HepG2 (cell line): Measurements from ENCODE around the gene EEF1AKMT3. TPM values are rescaled to one million over a fixed set of nuclear protein-coding genes. Genes with fewer than 3 reads are reported as not detected.

ENCODE experiments used
- BRF2 ChIP-seq: sonication (generic); formaldehyde crosslinking; IDR thresholded peaks from 2 replicates; pipeline ENCODE4 v1.8.1; 2022; ENCODE audit warnings: mild to moderate bottlenecking, missing genetic modification reagents
- CBX1 ChIP-seq: IDR thresholded peaks from one replicate; pipeline ENCODE4 v1.6.1; 2016; ENCODE audit warnings: antibody characterized with exemption, low read depth
- DZIP1 ChIP-seq: sonication (generic); formaldehyde crosslinking; IDR thresholded peaks from 2 replicates; pipeline ENCODE4 v1.5.0; 2020; ENCODE audit warnings: mild to moderate bottlenecking, missing genetic modification reagents
- ETV6 ChIP-seq: sonication (generic); formaldehyde crosslinking; conservative IDR thresholded peaks from 2 replicates; pipeline ENCODE4 v1.4.0; 2020; ENCODE audit warnings: missing genetic modification reagents
- FOXK1 ChIP-seq: sonication (generic); formaldehyde crosslinking; IDR thresholded peaks from 2 replicates; pipeline ENCODE4 v1.4.0; 2020; ENCODE audit warnings: low read depth, missing genetic modification reagents, borderline replicate concordance
- FOXO1 ChIP-seq: sonication (generic); formaldehyde crosslinking; IDR thresholded peaks from 2 replicates; pipeline ENCODE4 v1.4.0; 2020; ENCODE audit warnings: missing genetic modification reagents
- HDAC1 ChIP-seq: sonication (generic); formaldehyde crosslinking; IDR thresholded peaks from 2 replicates; pipeline ENCODE4 v1.5.1; 2020; ENCODE audit warnings: mild to moderate bottlenecking, missing genetic modification reagents
- MAFF ChIP-seq: IDR thresholded peaks from 2 replicates; pipeline ENCODE4 v1.6.1; 2011; ENCODE audit warnings: low read depth, low read length, improper control_type of control experiment
- NONO ChIP-seq, 2 experiments: fragments of 450-650 bp in 1 of 2; sonication (generic) in 1 of 2; formaldehyde crosslinking in 1 of 2; IDR thresholded peaks in 1 of 2; conservative IDR thresholded peaks in 1 of 2; 2 replicates each; pipeline versions ENCODE4 v1.6.1 to v1.8.0; 2017 to 2022; ENCODE audit warnings: mild to moderate bottlenecking in 1 of 2, missing genetic modification reagents in 1 of 2, moderate library complexity in 1 of 2
- PRPF4 ChIP-seq: fragments of 200-400 bp; formaldehyde crosslinking; IDR thresholded peaks from 2 replicates; pipeline ENCODE4 v1.6.1; 2016; ENCODE audit warnings: low read length, low read depth; ENCODE audit not compliant: poor library complexity, severe bottlenecking
- RNF219 ChIP-seq: sonication (generic); formaldehyde crosslinking; IDR thresholded peaks from 2 replicates; pipeline ENCODE4 v1.5.0; 2020; ENCODE audit warnings: mild to moderate bottlenecking, missing genetic modification reagents
- SALL1 ChIP-seq: sonication (generic); formaldehyde crosslinking; IDR thresholded peaks from 2 replicates; pipeline ENCODE4 v1.8.0; 2022; ENCODE audit warnings: mild to moderate bottlenecking, missing genetic modification reagents
- SNAI1 ChIP-seq: sonication (generic); formaldehyde crosslinking; IDR thresholded peaks from 2 replicates; pipeline ENCODE4 v1.5.0; 2020; ENCODE audit warnings: mild to moderate bottlenecking, missing genetic modification reagents, borderline replicate concordance
- ZNF253 ChIP-seq: sonication (generic); formaldehyde crosslinking; IDR thresholded peaks from 2 replicates; pipeline ENCODE4 v1.8.0; 2022; ENCODE audit warnings: mild to moderate bottlenecking, missing genetic modification reagents, borderline replicate concordance
- ZNF780A ChIP-seq: sonication (generic); formaldehyde crosslinking; IDR thresholded peaks from 2 replicates; pipeline ENCODE4 v1.8.0; 2022; ENCODE audit warnings: mild to moderate bottlenecking, missing genetic modification reagents, moderate library complexity
- ZNF788 ChIP-seq: sonication (generic); formaldehyde crosslinking; IDR thresholded peaks from 2 replicates; pipeline ENCODE4 v1.5.0; 2020; ENCODE audit warnings: mild to moderate bottlenecking, missing genetic modification reagents, borderline replicate concordance
- polyA plus RNA-seq, 8 experiments: library from polyadenylated mRNA; depleted of rRNA in 3 of 8; stranded (reverse) in 7 of 8; unstranded in 1 of 8; fragments of >200 nt; fragmentation: Illumina TruSeq in 4 of 8; extraction: Trizol in 4 of 8; gene quantifications; 2 replicates each; pipeline versions ENCODE4 v1.2.1 to v1.2.3, GENCODE V29; 2011 to 2016; ENCODE audit warnings: low read depth in 4 of 8, missing spikeins in 1 of 8, mixed read lengths in 1 of 8; ENCODE audit not compliant: insufficient read depth in 1 of 8
- total RNA-seq, 5 experiments: library from RNA; depleted of rRNA; stranded (reverse); fragments of >200 nt; fragmentation: Illumina TruSeq; extraction: Trizol; gene quantifications; 2 replicates each; pipeline ENCODE4 v1.2.3, GENCODE V29; 2016; ENCODE audit warnings: low read depth in 1 of 5
- TF ChIP-seq, protein P1 (sequence below): sonication (generic); formaldehyde crosslinking; IDR thresholded peaks from 2 replicates; pipeline ENCODE4 v1.4.0; 2020; ENCODE audit warnings: missing genetic modification reagents
- TF ChIP-seq, protein P2 (sequence below): sonication (generic); formaldehyde crosslinking; IDR thresholded peaks from 2 replicates; pipeline ENCODE4 v1.8.1; 2023; ENCODE audit warnings: mild to moderate bottlenecking, inconsistent platforms, moderate library complexity, missing genetic modification reagents, borderline replicate concordance

The EEF1AKMT3 gene
- total and polyA plus RNA-seq, 2 of the 13 experiments (the other 11 are each of a cell fraction or from before 2014, with no cell fraction given): 4.7 to 11.4 TPM

DNA sequence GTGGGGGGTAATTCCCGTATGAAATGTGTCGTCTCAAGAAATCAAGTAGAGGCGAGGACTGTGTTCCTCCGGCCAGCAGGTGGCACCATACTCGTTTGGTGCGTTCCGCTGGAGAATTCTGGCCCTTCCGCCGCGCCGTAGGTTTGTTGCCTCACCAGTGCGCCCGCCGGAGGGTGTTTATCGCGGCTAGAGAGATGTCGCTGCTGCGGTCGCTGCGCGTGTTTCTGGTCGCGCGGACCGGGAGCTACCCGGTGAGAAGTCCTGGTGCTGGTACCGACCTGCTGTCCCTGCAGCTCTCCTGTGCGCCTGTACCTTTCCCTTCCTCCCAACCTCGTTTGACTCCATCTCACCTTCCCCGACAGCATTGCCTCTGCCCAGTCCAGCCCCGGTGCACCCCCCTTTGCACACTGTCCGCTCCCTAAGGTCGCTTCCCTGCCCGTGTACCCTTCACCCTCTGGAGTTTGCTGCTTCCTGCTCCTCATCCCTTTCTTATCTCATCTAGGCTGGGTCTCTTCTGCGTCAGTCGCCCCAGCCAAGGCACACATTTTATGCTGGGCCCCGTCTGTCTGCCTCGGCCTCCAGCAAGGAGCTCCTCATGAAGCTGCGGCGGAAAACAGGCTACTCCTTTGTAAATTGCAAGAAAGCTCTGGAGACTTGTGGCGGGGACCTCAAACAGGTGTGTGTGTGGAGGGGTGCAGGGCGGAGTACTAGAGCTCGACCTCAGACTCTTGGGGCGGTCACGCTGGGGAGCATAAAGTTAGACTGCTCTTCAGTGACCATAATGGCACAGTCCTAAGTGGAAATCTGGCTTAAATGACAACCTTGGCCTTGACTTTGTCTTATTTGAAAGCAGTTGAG lies 10.4 kb downstream of the EEF1AKMT3 start, which contains the start of gene TSFM (continued):
- 0 out of 2 replicates have a peak, but pooled peaks have one; percentile 60 for TF ChIP-seq RNF219 (CRISPR knock-in tag)
- TF ChIP-seq PRPF4: no peak
- TF ChIP-seq HDAC1: peak; percentile 97
- no peak for TF ChIP-seq MAFF
- TF ChIP-seq SALL1 (CRISPR knock-in tag): peak; percentile 88
- peak; percentile 45 for TF ChIP-seq CBX1
- TF ChIP-seq, protein P1, sequence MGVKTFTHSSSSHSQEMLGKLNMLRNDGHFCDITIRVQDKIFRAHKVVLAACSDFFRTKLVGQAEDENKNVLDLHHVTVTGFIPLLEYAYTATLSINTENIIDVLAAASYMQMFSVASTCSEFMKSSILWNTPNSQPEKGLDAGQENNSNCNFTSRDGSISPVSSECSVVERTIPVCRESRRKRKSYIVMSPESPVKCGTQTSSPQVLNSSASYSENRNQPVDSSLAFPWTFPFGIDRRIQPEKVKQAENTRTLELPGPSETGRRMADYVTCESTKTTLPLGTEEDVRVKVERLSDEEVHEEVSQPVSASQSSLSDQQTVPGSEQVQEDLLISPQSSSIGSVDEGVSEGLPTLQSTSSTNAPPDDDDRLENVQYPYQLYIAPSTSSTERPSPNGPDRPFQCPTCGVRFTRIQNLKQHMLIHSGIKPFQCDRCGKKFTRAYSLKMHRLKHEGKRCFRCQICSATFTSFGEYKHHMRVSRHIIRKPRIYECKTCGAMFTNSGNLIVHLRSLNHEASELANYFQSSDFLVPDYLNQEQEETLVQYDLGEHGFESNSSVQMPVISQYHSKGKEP: no peak
- TF ChIP-seq DZIP1: no peak
- no peak for TF ChIP-seq BRF2 (CRISPR knock-in tag)
- TF ChIP-seq ZNF780A (CRISPR knock-in tag): peak; percentile 61; the same call in 1 of the 2 replicates
- no peak for TF ChIP-seq NONO (IDR thresholded peaks at IDR 0.05)
- peak; percentile 88 for TF ChIP-seq NONO (CRISPR knock-in tag; conservative IDR thresholded peaks at IDR 0.05)
- 0 out of 2 replicates have a peak, but pooled peaks have one; percentile 21 for TF ChIP-seq ZNF253 (CRISPR knock-in tag)
- TF ChIP-seq, protein P2, sequence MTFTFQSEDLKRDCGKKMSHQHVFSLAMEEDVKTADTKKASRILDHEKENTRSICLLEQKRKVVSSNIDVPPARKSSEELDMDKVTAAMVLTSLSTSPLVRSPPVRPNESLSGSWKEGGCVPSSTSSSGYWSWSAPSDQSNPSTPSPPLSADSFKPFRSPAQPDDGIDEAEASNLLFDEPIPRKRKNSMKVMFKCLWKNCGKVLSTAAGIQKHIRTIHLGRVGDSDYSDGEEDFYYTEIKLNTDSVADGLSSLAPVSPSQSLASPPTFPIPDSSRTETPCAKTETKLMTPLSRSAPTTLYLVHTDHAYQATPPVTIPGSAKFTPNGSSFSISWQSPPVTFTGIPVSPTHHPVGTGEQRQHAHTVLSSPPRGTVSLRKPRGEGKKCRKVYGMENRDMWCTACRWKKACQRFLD (CRISPR knock-in tag): no peak
- peak; percentile 98 for TF ChIP-seq FOXK1 (CRISPR knock-in tag)
- TF ChIP-seq FOXO1 (CRISPR knock-in tag): peak; percentile 94
- TF ChIP-seq ZNF788 (CRISPR knock-in tag): peak; percentile 94; the same call in 1 of the 2 replicates
- peak; percentile 34; the same call in 1 of the 2 replicates for TF ChIP-seq SNAI1 (CRISPR knock-in tag)
- TF ChIP-seq ETV6 (CRISPR knock-in tag): peak; percentile 64; the same call in 1 of the 2 replicates
